ENCODE data around the gene DYNC1H1. TPM values are rescaled to one million over a fixed set of nuclear protein-coding genes. Genes with fewer than 3 reads are reported as not detected.

The DYNC1H1 gene
- polyA plus RNA-seq, 1 donor (not counting 4 experiments of a cell fraction or from before 2014, with no cell fraction given) = 166 TPM

- H3K36me3 ChIP-seq (ENCODE audit: control insufficient read depth in 2 of 2, extremely low read depth in 1 of 2, insufficient read depth in 2 of 2, low read length in 2 of 2) = peaks cover 0 to 4% of the 10 kb centered on the region in 2 experiments
- peak overlapping the region; percentile 9 for H3K9ac ChIP-seq (ENCODE audit: control insufficient read depth, extremely low read depth, insufficient read depth, low read length)
- DNase-seq (ENCODE audit: low read depth, low spot score) = no peak
- dilution Hi-C loops (cut with MboI; ENCODE audit: extremely low pct_ligation_motif_present, low sequenced_read_pairs) = no loop called here
- FAIRE-seq = no peak
- H3K4me1 ChIP-seq (ENCODE audit: control insufficient read depth, extremely low read depth, insufficient read depth, low read length) = peaks cover 6% of the 10 kb centered on the region
- no peak overlapping the region for H3K4me2 ChIP-seq (ENCODE audit: control insufficient read depth, extremely low read depth, insufficient read depth, low read depth, low read length)
- no peaks in the 10 kb centered on the region for H3K9me1 ChIP-seq (ENCODE audit: control insufficient read depth, extremely low read depth, insufficient read depth, low read length)
- no peaks in the 10 kb centered on the region for H3K27me3 ChIP-seq (ENCODE audit: control insufficient read depth, extremely low read depth, insufficient read depth, low read length)
- H2AFZ ChIP-seq (ENCODE audit: control insufficient read depth, low read length) = no peak overlapping the region
- peaks cover 14% of the 10 kb centered on the region for H3K79me2 ChIP-seq (ENCODE audit: control insufficient read depth, insufficient read depth, low read length)
- H3K4me3 ChIP-seq (ENCODE audit: control insufficient read depth in 2 of 3, extremely low read depth in 1 of 3, insufficient read depth in 2 of 3, low read depth in 1 of 3, low read length in 3 of 3) = no peak overlapping the region
- no peak for TF ChIP-seq CTCF (optimal IDR thresholded peaks at IDR 0.05 in 1 of 3, IDR thresholded peaks at IDR 0.05 in 1 of 3, conservative IDR thresholded peaks at IDR 0.05 in 1 of 3; ENCODE audit: extremely low read depth in 1 of 3, insufficient read depth in 2 of 3, low read length in 3 of 3)
- TF ChIP-seq EZH2 (IDR thresholded peaks at IDR 0.05; ENCODE audit: low read length) = no peak
- no peaks in the 10 kb centered on the region for H4K20me1 ChIP-seq (ENCODE audit: control insufficient read depth, extremely low read depth, insufficient read depth, low read length)
- no peaks in the 10 kb centered on the region for H3K9me3 ChIP-seq (ENCODE audit: control insufficient read depth, low read depth, low read length)
- no peak overlapping the region for H3K27ac ChIP-seq (ENCODE audit: control insufficient read depth, insufficient read depth, low read length)
Measured at GRCh38 chr14:101950516-101951215, 13.7 kb upstream of the DYNC1H1 start.

- DNase-seq (ENCODE audit: low read depth, low spot score) (no peak), FAIRE-seq (no peak)
- dilution Hi-C loops (cut with MboI; ENCODE audit: extremely low pct_ligation_motif_present, low sequenced_read_pairs) = no loop called here
- H3K79me2 ChIP-seq (ENCODE audit: control insufficient read depth, insufficient read depth, low read length) = peaks cover 14% of the 10 kb centered on the region
- H3K36me3 ChIP-seq (ENCODE audit: control insufficient read depth in 2 of 2, extremely low read depth in 1 of 2, insufficient read depth in 2 of 2, low read length in 2 of 2) = peaks cover 0 to 4% of the 10 kb centered on the region in 2 experiments
- H3K9ac ChIP-seq (ENCODE audit: control insufficient read depth, extremely low read depth, insufficient read depth, low read length) = no peak overlapping the region
- H3K4me2 ChIP-seq (ENCODE audit: control insufficient read depth, extremely low read depth, insufficient read depth, low read depth, low read length) = no peak overlapping the region
- no peaks in the 10 kb centered on the region for H3K9me3 ChIP-seq (ENCODE audit: control insufficient read depth, low read depth, low read length)
- peaks cover 6% of the 10 kb centered on the region for H3K4me1 ChIP-seq (ENCODE audit: control insufficient read depth, extremely low read depth, insufficient read depth, low read length)
- no peak overlapping the region for H3K4me3 ChIP-seq (ENCODE audit: control insufficient read depth in 2 of 3, extremely low read depth in 1 of 3, insufficient read depth in 2 of 3, low read depth in 1 of 3, low read length in 3 of 3)
- no peak overlapping the region for H3K27ac ChIP-seq (ENCODE audit: control insufficient read depth, insufficient read depth, low read length)
- H4K20me1 ChIP-seq (ENCODE audit: control insufficient read depth, extremely low read depth, insufficient read depth, low read length) = no peaks in the 10 kb centered on the region
- no peak overlapping the region for H2AFZ ChIP-seq (ENCODE audit: control insufficient read depth, low read length)
- H3K27me3 ChIP-seq (ENCODE audit: control insufficient read depth, extremely low read depth, insufficient read depth, low read length) = no peaks in the 10 kb centered on the region
- H3K9me1 ChIP-seq (ENCODE audit: control insufficient read depth, extremely low read depth, insufficient read depth, low read length) = no peaks in the 10 kb centered on the region
- TF ChIP-seq EZH2 (IDR thresholded peaks at IDR 0.05; ENCODE audit: low read length) = no peak
- no peak for TF ChIP-seq CTCF (optimal IDR thresholded peaks at IDR 0.05 in 1 of 3, IDR thresholded peaks at IDR 0.05 in 1 of 3, conservative IDR thresholded peaks at IDR 0.05 in 1 of 3; ENCODE audit: extremely low read depth in 1 of 3, insufficient read depth in 2 of 3, low read length in 3 of 3)
Measured at GRCh38 chr14:101953151-101953550, 11.2 kb upstream of the DYNC1H1 start.
